H54 (cell line): ENCODE data around the gene SRSF12.

Source experiments
- DNase-seq: peaks from one replicate; pipeline ENCODE4 v3.0.0; 2011; ENCODE audit warnings: low spot score, mixed read lengths; ENCODE audit not compliant: insufficient read length
- FAIRE-seq: peaks from 3 replicates; lab custom pipeline; 2011; peaks lifted over from hg19 to GRCh38; lab: Jason Lieb, UNC
- POLR2A ChIP-seq: IDR thresholded peaks from 2 replicates; pipeline ENCODE4 v1.6.1; 2011; ENCODE audit warnings: low read depth, mild to moderate bottlenecking, low read length

SRSF12 gene

DNA sequence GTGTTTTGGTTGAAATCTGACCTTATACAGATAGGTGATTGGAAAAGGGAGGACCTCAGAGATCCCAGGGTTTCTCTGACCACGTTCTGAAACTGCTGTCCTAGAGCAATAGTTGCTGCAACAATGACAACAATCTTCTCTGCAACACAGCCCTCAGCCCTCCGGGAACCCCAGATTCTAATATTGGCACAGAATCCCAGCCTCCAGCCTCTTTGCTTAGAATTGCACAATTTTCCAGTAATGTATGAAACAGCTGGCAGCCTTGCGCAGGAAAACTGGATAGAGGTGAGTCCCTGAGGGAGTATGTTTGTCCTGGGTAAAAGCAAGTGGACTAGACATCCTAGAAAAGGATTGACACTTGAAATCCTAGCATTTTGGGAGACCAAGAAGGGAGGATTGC, 67.7 kb downstream of the SRSF12 start:
- DNase-seq (no peak), FAIRE-seq (no peak)
- no peak for TF ChIP-seq POLR2A

DNA sequence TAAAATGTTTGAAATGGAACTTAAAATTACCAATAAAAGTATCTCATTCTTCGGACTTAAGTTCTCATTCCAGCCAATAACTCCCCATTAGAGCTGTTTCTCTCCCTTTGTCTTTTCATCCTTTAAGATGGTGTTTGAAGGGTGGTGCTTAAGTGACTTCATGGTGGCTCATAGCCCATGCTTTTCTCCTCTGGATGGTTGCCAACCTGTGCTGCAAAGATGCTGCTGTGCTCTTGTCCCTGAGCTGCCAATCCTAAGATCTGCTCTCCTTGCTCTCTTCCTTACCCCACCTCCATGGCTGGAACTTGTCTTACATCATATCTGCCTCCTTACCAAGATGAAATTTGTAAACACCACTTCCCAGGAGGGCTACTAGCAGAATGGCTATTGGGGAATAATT, 68.9 kb downstream of the SRSF12 start:
- FAIRE-seq = peak; percentile 70
- no peak for DNase-seq
- TF ChIP-seq POLR2A = no peak

GRCh38 chr6:89048288-89048923, 69.5 kb downstream of the SRSF12 start:
- DNase-seq = no peak
- no peak for TF ChIP-seq POLR2A
- FAIRE-seq = no peak

- no peak for FAIRE-seq
- no peak for DNase-seq
- no peak for TF ChIP-seq POLR2A
These were observed 70.4 kb downstream of the SRSF12 start for GRCh38 chr6:89047473-89047872.
